GM12878 (cell line): ENCODE results near the gene OSBPL5. TPM values are rescaled to one million over a fixed set of nuclear protein-coding genes. Genes with fewer than 3 reads are reported as not detected.

Experiments used
- CHD1 ChIP-seq: IDR thresholded peaks from 2 replicates; pipeline ENCODE4 v1.6.1; 2012; ENCODE audit warnings: low read depth, low read length, improper control_type of control experiment
- CREB1 ChIP-seq: IDR thresholded peaks from 2 replicates; pipeline ENCODE4 v1.6.1; 2012; ENCODE audit warnings: low read depth, mild to moderate bottlenecking, inconsistent platforms
- EED ChIP-seq: sonication (generic); IDR thresholded peaks from 2 replicates; pipeline ENCODE4 v1.6.1; 2016; ENCODE audit warnings: antibody characterized with exemption, low read depth
- ETV6 ChIP-seq, 2 experiments: fragments of 450-650 bp in 1 of 2; IDR thresholded peaks in 1 of 2; conservative IDR thresholded peaks in 1 of 2; 2 replicates each; pipeline ENCODE4 v1.6.1; 2014; ENCODE audit warnings: antibody characterized with exemption in 1 of 2, borderline replicate concordance in 1 of 2, low read depth in 1 of 2, mild to moderate bottlenecking in 1 of 2, moderate library complexity in 1 of 2
- FOXM1 ChIP-seq: IDR thresholded peaks from 2 replicates; pipeline ENCODE4 v1.6.1; 2012; ENCODE audit warnings: low read depth, mild to moderate bottlenecking, inconsistent platforms, low read length, moderate library complexity
- NFYB ChIP-seq: IDR thresholded peaks from 2 replicates; pipeline ENCODE4 v1.6.1; 2011; ENCODE audit warnings: low read depth, mild to moderate bottlenecking, low read length, improper control_type of control experiment, moderate library complexity; ENCODE audit not compliant: insufficient read depth
- NR2C2 ChIP-seq: IDR thresholded peaks from 2 replicates; pipeline ENCODE4 v1.6.1; 2011; ENCODE audit warnings: borderline replicate concordance, low read depth; ENCODE audit not compliant: control insufficient read depth, insufficient read length
- STAT3 ChIP-seq: IDR thresholded peaks from 2 replicates; pipeline ENCODE4 v1.6.1; 2011; ENCODE audit warnings: low read depth, low read length, improper control_type of control experiment
- ZBED1 ChIP-seq: IDR thresholded peaks from 2 replicates; pipeline ENCODE4 v1.6.1; 2016; ENCODE audit warnings: borderline replicate concordance
- ZNF24 ChIP-seq: fragments of 450-650 bp; IDR thresholded peaks from 2 replicates; pipeline ENCODE4 v1.6.1; 2017; ENCODE audit warnings: antibody characterized with exemption, mild to moderate bottlenecking
- polyA plus RNA-seq, 11 experiments: library from polyadenylated mRNA; depleted of rRNA in 4 of 11; unstranded in 6 of 11; stranded (reverse) in 5 of 11; fragments of >200 nt; fragmentation: Nextera tagmentation in 4 of 11; fragmentation: Illumina TruSeq in 1 of 11; extraction: Ambion mirVana in 4 of 11; extraction: Trizol in 1 of 11; gene quantifications; 1 replicate in 1 of 11; 2 replicates in 10 of 11; pipeline versions ENCODE4 v1.2.1 to v1.2.3, GENCODE V29; 2011 to 2016; ENCODE audit warnings: inconsistent platforms in 2 of 11, missing spikeins in 2 of 11, low read depth in 1 of 11
- total RNA-seq, 4 experiments: library from RNA; depleted of rRNA in 3 of 4; stranded (reverse); fragments of >200 nt in 3 of 4; fragmentation: Illumina TruSeq in 1 of 4; extraction: Trizol in 1 of 4; gene quantifications; 2 replicates each; pipeline versions ENCODE4 v1.2.1 to v1.2.3, GENCODE V29; 2013 to 2021
- TF ChIP-seq, protein P1 (sequence below): fragments of 450-650 bp; IDR thresholded peaks from 2 replicates; pipeline ENCODE4 v1.6.1; 2017; ENCODE audit warnings: antibody characterized with exemption, mild to moderate bottlenecking, moderate library complexity
- TF ChIP-seq, protein P2 (sequence below): fragments of 450-650 bp; IDR thresholded peaks from 2 replicates; pipeline ENCODE4 v1.6.1; 2018; ENCODE audit warnings: mild to moderate bottlenecking, low read depth, moderate library complexity; ENCODE audit not compliant: partially characterized antibody

Gene OSBPL5
- total and polyA plus RNA-seq, 10 of the 15 experiments (the other 5 are each of a cell fraction or from before 2014, with no cell fraction given): not detected

GRCh38 chr11:3155691-3156258 is 9.3 kb downstream of the OSBPL5 start (continued):
- TF ChIP-seq, protein P1, sequence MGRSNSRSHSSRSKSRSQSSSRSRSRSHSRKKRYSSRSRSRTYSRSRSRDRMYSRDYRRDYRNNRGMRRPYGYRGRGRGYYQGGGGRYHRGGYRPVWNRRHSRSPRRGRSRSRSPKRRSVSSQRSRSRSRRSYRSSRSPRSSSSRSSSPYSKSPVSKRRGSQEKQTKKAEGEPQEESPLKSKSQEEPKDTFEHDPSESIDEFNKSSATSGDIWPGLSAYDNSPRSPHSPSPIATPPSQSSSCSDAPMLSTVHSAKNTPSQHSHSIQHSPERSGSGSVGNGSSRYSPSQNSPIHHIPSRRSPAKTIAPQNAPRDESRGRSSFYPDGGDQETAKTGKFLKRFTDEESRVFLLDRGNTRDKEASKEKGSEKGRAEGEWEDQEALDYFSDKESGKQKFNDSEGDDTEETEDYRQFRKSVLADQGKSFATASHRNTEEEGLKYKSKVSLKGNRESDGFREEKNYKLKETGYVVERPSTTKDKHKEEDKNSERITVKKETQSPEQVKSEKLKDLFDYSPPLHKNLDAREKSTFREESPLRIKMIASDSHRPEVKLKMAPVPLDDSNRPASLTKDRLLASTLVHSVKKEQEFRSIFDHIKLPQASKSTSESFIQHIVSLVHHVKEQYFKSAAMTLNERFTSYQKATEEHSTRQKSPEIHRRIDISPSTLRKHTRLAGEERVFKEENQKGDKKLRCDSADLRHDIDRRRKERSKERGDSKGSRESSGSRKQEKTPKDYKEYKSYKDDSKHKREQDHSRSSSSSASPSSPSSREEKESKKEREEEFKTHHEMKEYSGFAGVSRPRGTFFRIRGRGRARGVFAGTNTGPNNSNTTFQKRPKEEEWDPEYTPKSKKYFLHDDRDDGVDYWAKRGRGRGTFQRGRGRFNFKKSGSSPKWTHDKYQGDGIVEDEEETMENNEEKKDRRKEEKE: no peak
- TF ChIP-seq, protein P2, sequence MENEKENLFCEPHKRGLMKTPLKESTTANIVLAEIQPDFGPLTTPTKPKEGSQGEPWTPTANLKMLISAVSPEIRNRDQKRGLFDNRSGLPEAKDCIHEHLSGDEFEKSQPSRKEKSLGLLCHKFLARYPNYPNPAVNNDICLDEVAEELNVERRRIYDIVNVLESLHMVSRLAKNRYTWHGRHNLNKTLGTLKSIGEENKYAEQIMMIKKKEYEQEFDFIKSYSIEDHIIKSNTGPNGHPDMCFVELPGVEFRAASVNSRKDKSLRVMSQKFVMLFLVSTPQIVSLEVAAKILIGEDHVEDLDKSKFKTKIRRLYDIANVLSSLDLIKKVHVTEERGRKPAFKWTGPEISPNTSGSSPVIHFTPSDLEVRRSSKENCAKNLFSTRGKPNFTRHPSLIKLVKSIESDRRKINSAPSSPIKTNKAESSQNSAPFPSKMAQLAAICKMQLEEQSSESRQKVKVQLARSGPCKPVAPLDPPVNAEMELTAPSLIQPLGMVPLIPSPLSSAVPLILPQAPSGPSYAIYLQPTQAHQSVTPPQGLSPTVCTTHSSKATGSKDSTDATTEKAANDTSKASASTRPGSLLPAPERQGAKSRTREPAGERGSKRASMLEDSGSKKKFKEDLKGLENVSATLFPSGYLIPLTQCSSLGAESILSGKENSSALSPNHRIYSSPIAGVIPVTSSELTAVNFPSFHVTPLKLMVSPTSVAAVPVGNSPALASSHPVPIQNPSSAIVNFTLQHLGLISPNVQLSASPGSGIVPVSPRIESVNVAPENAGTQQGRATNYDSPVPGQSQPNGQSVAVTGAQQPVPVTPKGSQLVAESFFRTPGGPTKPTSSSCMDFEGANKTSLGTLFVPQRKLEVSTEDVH: no peak
- no peak for TF ChIP-seq CHD1
- no peak for TF ChIP-seq ZNF24
- TF ChIP-seq CREB1: no peak
- TF ChIP-seq NFYB: no peak
- TF ChIP-seq FOXM1: no peak
- TF ChIP-seq ETV6 (conservative IDR thresholded peaks at IDR 0.05 in 1 of 2, IDR thresholded peaks at IDR 0.05 in 1 of 2; ENCODE audit: borderline replicate concordance in 1 of 2, low read depth in 1 of 2): no peak
- TF ChIP-seq ZBED1: no peak
- TF ChIP-seq STAT3: no peak
- no peak for TF ChIP-seq NR2C2
- no peak for TF ChIP-seq EED
